GM18909 (cell line): ENCODE data around the gene TANGO2.

Experiments
- ATAC-seq: cut with Tn5 transposase; IDR thresholded peaks from one replicate; pipeline ENCODE4 v1.9.1; 2021; ENCODE audit warnings: mild to moderate bottlenecking; ENCODE audit not compliant: unreplicated experiment, poor library complexity

The TANGO2 gene

DNA sequence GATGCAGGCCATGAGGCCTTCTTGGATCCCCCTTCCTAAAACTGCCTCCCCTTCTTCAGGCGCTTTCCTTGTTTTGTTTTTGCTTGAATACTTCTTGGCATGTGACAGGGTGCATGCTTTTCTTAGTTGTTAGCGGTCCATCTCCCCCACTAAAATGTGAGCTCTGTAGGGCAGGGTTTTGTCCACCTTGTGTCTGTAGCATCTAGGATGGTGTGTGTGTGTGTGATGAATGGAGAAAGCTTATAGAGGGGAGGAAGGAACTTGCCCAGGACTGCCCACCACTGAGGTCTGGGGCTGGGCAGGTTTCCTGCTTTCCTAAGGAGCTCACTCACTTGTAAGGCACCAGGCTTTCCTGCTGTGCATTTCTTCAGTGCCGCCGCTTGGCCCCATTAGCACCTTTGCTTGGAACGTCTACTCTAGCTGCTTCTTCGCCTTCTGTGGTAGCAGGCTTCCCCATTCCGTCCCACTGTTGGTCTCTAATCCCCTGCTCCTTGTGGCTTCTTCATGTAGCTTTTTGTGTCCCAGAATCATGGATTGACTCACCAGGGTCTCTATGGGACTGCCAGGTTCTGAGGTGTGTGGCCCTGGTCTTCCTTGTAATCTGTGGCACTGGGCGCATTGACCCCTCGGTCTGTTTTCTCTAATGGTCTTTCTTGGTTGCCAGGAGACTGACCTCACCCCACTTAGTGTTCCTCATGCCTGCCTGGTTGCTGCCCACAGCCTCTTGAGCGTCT lies 62.4 kb downstream of the TANGO2 start:
- ATAC-seq: no peak

DNA sequence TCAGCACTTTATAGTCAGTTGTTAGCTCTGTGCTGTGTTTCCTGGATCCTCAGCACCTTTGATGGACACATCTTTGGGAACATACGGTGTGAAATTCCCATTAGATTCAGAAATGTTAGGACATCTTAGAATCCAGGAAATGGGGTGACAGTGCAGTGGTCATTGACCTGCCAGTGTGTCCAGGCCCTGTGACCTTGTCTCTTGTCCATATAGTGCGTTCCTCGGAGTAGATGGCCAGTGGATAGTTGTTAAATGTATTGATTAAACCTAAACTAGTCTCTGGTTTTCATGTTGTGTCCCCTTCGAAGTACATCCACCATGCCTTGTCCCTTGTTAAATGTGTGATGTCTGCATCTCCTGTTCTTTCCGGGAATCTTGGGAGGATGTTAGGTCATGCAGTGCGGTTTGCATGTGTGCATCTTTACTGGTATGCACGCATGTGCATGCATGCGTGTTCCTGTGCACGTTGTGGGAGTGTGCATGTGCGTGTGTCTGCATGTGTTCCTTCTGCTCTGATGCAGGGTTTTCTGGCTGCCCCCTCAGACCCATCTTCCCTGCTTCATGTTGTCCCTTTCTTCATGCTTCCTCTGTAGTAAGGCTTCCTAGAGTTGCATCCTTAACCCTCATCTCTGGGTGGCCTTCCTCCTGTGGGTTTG lies 63.1 kb downstream of the TANGO2 start:
- no peak for ATAC-seq

DNA sequence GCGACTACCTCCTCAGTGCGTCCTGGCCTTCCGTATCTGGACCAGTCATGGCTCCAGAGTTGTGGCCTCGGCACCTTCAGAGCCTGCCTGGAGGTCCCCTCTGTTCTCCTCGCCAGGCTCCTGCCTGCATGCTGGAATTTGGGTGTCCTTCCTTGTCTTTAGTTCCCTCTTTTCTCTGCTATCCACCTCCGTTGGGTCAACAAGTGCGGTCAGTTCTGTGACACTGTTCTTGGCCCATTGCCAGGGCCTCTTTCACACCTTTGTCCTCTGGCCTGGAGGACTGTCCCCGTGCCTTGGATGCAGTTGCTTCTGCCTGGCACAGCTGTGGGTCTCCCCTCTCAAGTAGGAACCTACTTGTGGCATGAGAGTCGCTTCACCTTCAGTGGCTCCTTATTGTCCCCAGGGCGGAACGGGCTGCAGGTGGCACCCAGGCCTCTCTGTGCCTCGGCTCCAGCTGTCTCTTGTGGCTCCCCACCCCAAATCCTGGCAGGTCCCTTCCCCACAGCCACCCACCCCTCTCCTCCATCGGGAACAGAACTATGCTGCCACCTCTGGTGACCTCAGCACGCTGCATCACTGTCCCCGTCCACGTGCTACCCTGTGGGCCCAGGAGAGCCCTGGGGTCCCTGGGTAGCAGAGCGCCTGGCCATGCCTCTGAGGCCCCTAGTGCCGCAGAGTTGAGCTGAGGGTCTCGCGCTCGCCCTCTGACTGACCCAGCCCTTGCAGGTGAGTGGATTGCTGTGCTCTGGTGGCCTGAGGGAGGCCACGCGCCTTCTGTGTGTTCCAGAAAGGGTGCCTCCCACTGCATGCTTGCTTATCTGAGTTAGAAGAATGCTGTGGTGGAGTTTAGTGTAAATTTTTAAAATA lies 63.9 kb downstream of the TANGO2 start:
- ATAC-seq: no peak

DNA sequence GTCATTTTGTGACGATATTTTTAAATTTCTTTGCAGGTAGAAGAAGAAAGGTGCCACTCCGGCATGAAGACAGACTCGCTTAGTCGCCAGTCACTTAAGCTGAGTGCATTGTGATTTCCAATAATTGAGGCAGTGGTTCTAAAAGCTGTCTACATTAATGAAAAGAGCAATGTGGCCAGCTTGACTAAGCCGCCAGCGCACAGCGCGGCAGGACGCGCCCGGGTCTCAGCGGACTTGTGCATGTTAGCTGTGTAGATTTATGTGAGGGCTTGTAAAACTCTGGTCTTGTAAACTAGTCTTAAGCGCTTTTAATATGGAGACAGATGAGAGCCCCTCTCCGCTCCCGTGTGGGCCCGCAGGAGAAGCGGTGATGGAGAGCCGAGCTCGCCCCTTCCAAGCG lies 64.7 kb downstream of the TANGO2 start:
- ATAC-seq: no peak

DNA sequence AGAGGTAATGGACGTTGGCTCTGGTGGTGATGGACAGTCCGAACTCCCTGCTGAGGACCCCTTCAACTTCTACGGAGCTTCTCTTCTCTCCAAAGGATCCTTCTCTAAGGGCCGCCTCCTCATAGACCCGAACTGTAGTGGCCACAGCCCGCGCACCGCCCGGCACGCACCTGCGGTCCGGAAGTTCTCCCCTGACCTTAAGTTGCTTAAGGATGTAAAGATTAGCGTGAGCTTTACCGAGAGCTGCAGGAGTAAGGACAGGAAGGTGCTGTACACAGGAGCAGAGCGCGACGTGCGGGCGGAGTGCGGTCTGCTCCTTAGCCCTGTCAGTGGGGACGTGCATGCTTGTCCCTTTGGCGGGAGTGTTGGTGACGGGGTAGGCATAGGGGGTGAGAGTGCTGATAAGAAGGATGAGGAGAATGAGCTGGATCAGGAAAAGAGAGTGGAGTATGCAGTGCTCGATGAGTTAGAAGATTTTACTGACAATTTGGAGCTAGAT lies 65.2 kb downstream of the TANGO2 start:
- no peak for ATAC-seq

DNA sequence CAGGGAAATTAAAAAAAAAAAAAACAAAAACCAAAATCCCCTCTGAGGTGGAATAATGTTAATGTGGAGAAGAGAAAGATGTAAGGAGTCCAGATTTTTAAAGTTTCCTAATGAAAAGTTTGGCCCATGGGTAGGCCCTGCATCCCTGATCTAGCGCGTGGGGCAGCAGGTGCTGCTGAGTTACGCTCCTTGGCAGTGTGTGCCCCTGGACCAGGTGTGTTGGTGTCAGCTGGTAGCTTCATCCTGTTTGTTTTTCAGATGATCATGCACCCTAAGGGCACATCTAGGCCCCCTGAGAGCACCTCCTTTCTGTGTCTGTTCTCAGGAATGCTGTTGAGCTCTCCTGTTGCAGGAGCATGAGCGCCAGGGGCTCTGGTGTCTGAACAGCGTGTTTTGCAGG lies 65.9 kb downstream of the TANGO2 start:
- no peak for ATAC-seq

DNA sequence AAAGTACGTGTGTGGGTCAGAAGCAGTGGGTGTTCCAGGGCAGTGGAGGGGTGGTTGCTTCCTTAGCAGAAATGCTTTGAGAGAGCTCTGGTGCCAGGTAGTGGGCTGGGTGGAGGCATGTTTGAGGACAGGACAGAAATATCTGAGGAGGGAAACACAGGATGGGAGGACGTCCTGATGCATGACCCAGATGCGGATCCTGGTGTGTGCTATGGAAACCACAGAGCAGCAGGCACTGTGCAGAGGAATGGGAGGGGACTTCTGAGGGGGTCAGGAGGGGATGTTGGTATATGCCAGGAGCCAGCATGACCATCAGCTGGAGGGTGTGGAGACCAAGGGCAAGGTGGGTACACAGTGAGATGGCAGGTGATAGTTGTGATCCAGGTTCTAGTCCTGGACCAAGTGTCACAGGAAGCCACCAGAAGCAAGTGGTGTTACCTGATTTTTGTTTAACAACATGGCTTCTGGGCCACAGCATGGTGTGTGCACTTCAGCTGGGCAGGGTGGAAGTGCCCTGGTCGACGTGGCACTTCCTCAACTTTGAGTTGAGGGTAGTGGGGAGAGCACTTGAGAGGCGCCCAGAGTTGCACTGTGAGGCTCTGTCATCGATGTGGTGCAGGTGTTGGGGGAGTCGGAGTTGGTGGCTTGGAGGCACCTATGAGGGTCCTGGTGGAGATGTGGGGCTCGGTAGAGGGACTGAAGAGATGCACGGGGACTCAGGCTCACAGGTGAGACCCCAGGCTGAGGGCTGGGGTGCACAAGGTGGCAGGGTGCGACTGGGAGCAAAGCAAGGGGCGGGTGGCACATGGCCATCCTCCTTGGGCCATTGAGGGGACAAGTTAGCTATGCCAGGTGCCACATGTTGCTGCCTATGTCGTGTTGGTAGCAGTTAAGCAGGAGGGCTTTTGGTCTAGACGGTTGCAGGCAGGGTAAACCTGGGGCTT lies 66.7 kb downstream of the TANGO2 start:
- ATAC-seq: no peak

DNA sequence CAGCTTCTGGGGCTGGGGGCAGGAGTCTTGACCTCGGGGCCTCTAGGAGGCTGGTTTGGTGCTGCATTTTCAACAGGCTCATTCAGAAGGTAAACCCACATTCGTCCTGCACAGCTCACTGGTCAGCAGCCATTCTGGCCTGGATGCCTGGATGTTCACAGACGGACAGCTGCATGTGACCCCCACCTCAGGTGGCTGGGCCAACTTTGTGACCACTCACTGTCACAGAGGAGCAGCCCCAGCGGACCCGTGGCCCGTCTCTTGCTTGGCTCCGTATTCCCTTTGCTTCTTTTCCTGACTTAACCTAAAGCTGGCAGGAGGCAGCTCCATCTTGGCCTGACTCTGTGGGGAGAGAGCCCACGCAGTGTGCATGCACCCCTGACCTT lies 67.3 kb downstream of the TANGO2 start:
- ATAC-seq: no peak

DNA sequence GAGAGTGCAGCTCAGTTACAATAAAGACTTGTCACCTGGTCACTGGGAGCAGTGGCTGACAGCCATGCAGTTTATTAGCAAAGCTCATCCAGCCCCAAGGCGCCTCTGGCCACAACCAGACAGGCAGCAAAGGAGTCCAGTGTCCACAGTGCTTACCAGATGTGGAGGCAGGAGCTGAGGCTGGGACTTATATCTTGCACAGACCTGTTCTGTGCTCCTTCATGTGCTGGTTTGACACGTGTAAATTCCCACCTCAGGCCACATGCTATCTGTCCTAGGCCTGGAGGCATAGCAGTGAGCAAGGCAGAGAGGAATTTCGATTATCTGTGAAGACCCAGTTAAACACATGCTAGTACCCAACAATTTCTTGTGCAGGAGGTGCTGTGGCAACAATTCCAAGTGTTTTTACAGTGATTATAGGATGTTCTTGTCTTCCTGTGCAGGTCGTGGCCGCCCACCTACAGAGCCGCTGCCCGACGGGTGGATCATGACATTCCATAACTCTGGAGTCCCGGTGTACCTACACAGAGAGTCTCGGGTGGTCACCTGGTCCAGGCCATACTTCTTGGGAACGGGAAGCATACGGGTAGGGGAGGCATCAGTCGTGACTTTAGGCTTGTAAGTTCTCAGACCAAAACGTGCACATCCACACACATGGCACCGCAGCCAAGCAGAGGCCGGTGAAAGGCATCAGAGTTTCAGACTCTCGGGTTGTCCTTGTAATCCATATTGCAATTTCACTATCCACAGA lies 68.5 kb downstream of the TANGO2 start:
- ATAC-seq: no peak

DNA sequence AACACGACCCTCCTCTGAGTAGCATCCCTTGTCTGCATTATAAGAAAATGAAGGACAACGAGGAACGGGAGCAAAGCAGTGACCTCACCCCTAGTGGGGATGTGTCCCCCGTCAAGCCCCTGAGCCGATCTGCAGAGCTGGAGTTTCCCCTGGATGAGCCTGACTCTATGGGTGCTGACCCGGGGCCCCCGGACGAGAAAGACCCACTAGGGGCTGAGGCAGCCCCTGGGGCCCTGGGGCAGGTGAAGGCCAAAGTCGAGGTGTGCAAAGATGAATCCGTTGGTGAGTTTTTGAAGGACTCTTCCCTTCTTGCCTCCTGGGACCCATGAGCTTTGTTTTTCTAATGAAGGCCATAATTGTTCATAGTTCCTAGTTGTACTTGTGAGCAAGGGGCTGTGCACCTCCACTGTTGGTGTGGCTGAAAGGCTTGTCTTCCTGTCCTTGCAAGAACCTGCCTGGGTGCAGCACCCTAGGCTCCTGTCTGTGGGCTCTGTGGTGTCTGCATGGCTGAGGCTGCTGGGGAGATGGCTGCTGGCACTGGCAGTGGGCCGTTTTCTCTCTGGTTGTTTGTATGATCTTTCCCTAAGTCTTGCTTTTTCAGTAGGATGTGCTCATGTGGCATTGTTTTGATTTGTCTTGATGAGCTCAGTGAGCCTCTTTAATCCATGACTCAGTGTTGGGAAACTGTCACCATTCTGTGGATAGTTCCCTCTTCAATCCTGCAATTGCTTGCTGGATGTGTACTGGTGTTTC lies 69.2 kb downstream of the TANGO2 start:
- no peak for ATAC-seq

DNA sequence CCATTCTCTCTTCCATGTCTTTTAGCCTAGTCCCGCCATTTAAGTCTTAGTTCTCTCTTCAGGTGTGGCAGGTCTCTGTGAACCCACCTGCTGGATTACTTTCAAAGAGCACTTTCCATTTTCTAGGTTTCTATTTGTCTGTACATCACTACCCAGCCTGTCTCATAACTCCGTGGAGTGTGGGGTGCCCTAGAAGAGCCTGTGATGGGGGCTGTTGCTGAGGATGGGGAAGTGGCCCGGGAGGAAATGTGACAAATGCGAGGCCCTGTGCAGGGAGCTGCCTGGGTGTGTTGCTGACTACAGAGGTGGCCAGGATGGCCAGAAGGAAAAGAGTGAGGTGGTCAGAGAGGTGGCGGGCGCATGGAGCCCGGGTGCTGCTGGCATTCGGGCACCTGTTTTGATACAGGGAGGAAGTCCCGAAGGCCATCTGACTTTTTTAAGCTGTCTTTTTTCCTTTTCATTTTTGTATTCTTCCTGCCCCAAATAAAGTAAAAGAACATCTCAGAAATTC lies 69.9 kb downstream of the TANGO2 start:
- ATAC-seq: no peak

DNA sequence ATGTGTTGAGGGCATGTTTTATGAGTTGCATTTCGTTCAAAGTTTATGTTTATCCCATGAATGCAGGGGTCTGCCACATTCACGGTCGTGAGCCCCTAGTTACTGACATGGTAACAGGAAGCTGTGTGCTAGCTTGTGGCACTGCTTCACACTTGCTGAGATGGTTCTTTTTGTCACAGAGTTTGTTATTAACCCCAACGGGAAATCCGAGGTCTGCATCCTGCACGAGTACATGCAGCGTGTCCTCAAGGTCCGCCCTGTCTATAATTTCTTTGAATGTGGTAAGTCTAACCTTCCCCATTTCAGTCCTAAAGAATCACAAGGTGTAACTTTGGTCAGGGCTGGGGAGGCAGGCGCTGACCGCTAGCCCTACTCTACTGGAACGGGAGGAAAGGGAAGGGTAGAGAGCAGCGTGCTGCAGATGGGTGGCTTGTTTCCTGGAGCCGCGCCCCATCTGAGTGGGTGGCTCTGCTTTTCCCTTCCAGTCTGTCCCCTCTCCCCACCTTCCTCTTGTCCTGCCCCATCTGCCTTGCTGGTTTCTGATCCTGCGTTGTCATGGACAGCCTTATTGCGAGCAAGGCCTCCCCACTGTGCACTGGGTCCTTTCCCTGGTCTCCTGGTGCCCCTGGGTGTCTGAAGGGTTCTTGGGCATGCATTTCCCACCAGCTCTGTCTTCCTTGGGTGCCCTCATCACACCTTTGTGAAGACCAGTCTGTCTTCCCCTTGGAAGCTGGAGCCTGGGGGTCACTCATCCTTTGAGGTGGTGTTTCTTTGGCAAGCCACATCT lies 71.0 kb downstream of the TANGO2 start:
- ATAC-seq: no peak

DNA sequence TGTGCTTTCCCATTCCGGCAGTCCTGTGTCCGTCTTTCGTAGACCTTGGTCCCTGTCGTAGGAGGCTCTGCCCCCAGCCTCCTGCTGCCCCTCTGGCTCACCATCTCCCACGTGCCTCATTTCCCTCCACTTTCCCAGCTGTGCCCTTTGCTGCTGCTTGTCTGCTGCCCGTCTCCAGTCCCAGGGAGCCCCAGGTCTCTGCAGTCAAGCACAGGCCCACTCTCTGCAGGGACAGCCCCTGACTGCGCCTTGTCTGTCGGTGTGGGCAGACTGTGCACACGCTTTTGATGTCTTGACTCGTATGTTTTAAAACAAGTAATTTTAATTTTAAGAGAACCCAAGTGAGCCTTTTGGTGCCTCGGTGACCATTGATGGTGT lies 71.6 kb downstream of the TANGO2 start:
- ATAC-seq: no peak

DNA sequence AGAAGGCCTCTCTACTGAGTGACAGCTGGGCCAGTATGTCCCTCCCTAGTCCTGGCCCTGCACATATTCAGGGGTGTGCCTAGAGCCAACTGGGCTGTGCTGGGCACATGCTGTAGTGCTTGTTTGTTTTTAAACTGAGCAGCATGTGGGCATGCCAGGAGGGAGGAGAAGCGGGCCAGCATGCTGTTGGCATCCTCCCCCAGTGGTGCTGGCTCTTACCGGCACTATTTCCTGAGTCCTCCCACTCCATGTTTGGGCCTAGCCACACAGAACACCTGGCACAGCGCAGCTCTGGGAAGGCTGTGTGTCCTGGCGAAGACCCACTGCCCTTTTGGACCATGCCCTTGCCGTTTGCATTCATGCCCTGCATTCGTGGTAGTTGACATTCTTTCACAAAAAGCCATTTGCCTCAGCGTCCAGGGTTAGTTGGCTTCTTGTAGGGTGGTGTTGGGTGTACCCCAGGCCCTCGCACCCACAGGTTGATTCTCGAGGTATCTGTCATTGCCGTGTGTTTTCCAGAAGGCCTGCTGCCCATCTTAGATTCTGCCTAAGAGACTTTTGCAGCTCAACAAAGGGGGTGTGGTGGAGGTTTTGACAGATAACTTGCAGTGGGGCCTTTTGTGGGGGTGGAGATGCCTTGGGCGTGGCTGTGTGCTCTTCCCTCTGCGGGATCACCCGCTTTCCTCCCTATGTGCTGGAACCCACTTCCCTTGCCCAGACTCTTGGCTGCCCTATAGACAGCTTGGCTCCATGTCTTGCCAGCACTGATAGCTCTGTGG lies 72.7 kb downstream of the TANGO2 start:
- no peak for ATAC-seq

DNA sequence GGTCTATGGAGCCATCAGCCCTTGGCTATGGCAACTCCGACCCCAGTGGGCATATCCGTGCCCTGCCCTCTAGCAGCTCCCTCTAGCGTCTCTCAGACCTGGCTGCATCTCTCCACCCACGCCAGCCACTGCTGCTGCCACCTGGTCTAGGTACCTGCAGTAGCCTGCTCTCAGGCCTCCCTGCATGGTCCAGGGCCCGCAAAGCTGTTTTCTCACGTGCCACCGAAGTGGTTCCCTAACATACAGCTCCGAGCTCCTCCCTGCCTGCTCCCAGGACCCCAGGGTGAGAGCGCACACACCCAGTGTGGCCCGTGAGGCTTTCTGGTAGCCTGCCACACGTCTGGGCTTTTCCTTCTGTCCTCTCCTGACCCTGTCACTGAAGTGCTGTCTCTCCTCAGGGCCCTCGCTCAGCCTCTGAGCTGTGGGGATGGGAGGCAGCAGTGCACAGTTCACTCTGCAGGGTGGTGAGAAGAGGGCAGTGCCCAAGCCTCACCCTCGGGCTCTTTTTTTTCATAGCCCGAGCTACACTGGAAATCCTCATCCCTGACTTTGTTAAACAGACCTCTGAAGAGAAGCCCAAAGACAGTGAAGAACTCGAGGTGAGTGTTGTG lies 73.4 kb downstream of the TANGO2 start:
- no peak for ATAC-seq

DNA sequence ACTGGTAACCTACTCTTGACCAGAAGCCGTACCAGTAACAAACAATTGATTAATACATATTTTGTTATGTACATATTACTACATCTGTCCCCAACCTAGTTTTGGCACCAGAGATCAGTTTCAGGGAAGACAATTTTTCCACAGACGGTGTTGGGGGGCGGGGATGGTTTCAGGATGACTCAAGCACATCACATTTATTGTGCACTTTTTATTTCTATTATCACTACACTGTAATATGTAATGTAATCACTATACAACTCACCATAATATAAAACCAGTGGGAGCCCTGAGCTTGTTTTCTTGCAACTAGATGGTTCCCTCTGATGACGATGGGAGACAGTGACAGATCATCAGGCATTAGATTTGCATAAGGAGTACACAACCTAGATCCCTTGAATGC lies 74.6 kb downstream of the TANGO2 start:
- no peak for ATAC-seq
